NOMO-1 (cell line): ENCODE measurements around the gene MICAL1.
A peak's percentile ranks its signal among the peaks of the same experiment; 100 is the strongest.
"Not testable (repeated sequence)": the region's sequence is repeated elsewhere in the genome, so short reads cannot be mapped to it uniquely, and the experiment has no call there.

Experiments used
- DNase-seq, 2 experiments: peaks; one replicate each; lab custom pipeline; 2025; ENCODE audit not compliant: unreplicated experiment in 2 of 2; lab: John Stamatoyannopoulos, UW

The MICAL1 gene

DNA sequence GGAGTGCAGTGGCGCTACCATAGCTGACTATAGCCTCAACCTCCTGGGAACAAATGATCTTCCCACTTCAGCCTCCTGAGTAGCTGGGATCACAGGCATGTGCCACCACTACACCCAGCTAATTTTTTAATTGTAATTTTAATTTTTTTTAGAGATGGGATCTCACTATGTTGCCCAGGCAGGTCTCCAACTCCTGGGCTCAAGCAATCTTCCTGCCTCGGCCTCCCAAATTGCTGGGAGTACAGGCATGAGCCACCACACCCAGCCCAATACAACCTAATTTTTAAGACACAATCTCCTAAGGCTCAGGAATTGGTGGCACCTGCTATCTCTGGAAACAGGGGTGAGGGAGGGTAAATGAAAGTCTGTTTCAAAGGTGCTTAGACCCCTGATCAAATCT, 21.6 kb upstream of the MICAL1 start:
- no peak for DNase-seq

DNA sequence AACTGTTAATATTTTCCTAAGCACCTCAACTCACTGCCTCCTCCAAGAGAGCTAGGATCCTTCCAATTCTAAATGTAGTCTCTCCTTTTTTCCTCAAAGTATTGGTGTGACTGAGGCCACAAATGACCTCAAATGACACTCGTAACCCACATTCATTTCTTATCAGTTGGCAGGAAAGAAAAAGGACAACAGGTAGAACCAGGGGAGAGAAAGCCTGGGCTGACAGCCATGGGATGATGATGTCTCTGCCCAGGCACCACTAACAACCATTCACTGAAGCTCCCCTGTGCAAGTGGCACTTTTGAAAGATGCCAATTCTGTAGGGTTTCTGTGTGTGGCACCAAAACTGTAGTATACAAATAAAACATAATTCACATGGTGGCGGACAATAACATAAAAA, 20.1 kb upstream of the MICAL1 start:
- DNase-seq = no peak

DNA sequence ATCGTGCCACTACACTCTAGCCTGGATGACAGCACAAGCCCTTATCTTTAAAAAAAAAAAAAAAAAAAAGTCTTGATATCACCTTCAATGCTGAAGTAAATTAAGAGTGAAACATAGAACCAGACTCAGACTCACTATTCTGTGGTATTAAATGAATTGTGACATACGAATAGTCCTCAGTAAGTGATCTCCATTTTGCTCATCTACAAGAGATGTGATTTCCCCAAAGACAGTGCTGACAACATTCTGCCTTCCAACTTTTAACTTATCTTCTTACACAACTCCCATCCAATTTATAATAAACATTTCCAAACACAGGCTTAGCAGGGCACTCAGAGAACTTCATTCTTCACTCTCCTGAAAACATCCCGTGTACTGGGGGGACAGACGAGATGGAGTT, 19.4 kb upstream of the MICAL1 start:
- DNase-seq = no peak

DNA sequence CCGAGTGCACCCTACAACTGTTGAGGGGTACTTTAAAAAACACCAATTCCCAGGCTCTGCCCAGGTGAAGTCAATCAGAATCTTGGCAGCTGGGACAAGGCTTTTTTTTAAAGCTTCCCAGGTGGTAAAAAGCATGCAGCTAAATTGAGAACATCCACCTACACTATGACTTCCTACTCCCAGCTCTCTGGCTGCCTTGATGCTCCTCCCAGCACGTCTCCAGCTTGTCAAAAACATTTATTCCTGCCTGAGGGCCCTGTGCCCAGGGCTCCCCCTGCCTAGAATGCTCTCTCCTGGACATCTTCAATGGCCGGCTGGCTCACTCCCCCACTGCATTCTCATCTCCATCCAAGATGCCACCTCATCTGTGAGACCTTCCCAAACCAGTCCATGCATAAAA, 17.5 kb upstream of the MICAL1 start:
- DNase-seq = no peak

DNA sequence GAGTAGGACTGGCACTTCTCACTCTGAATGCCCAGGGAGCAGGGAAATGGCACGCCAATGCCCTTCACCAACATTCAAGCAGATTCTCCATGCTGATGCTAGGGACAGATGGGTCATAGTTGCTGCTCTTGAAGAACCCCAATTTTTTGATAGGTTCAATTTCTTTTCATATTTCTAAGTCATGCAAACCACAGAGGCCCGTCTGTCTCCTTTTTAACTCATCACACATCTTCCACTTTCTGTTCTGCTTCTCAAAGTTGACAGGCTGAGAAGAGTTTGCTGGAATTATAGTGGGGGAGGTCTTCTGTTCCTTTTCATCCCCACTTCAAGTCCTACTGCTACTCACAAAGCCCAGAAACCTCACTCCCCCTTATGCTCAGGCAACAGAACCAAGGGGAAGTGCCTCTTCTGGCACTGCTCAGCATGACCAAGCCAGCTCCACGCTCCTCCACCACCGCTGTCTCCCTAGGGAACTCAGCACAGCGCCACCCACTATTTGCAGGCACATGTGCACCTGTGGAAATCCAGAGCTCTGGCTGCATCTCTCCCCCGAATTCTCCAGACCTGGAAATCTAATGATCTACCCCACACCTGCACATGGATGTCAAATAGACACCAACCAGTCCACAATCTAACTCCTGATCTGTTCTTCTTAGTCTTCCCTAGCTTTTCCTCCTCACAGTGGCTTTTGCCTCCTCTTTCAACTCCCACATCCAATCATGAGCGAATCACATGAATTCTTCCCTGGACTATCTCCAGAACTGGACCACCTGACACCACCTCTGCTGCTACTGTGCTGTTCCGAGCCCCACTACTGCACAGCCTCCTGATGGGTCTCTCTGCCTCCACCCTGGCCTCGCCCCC, 16.8 kb upstream of the MICAL1 start:
- DNase-seq = no peak

DNA sequence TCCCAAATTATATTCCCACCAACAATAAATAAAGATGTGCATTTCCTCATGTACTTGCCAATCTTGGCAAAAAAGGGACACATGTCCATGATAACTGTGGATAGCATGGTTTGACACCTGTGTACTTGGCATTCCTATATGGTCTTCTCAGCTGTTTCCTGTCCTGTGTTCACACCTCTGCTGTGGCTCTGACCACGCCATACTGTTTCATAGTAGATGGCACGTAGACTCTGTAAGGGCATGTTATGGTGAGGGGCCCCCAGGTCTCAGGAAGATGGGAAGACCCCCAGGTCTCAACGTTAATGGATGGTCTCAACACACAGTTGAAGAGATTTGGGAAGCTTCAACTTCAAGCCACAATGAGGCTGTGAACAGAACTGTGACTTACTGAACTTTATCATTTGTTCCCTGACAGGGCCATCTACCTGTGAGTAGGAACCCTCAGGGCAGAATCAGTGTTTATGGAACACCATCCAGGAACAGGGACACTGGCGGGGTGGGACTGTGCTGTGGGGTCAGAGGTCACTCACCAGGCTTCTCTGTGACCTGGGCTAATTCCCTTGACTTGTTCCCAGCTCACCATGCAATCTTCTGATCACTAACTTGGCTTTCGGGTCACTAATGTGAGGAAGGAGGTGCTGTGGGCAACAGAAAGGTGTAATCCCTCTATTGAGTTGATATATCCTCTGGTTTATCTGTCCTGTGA, 15.7 kb upstream of the MICAL1 start:
- DNase-seq = no peak

DNA sequence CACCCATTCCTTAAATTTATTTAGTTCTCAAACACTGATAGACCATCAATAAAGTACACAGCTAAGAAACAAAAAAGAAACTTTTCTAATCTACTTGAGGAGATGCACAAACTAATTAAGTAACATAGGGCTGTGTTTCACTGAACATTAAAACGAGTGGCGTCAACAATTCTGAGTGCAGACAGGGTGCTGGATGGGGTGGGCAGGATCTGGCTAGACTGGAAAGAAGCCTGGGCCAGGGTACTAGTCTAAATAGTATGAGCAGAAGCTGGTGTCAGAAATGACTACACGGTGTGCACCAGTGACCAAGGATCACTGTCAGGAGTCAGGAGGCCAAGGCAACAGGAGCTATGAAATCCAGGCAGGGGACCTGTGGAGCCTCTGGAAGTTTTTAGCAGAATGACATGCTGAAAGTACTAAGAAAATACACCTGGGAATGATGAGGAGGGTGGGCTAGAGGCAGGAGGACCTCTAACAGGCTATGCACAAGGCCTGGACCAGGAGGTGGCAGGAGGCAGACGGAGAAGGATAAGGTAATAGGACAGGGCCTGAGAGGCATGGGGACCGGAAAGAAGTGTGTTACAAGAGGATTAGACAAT, 14.1 kb upstream of the MICAL1 start:
- no peak for DNase-seq

DNA sequence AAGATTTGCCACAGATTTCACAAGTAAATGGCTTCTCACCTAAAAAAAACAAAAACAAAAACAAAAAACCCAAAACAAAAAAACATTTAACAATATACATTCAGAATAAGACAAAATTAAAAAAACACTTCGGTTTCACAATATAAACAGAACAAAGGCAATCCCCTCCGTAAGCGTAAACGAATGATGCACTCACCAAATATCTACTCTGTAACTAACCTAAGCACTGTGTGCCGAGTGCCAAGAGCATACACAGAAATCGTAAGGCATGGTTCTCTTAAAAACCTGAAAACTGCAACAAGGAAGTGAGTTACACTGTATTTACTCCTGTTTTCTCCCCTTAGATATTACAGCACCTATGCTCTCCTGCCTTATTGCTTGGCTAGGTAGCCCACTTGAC, 12.1 kb upstream of the MICAL1 start:
- no peak for DNase-seq

DNA sequence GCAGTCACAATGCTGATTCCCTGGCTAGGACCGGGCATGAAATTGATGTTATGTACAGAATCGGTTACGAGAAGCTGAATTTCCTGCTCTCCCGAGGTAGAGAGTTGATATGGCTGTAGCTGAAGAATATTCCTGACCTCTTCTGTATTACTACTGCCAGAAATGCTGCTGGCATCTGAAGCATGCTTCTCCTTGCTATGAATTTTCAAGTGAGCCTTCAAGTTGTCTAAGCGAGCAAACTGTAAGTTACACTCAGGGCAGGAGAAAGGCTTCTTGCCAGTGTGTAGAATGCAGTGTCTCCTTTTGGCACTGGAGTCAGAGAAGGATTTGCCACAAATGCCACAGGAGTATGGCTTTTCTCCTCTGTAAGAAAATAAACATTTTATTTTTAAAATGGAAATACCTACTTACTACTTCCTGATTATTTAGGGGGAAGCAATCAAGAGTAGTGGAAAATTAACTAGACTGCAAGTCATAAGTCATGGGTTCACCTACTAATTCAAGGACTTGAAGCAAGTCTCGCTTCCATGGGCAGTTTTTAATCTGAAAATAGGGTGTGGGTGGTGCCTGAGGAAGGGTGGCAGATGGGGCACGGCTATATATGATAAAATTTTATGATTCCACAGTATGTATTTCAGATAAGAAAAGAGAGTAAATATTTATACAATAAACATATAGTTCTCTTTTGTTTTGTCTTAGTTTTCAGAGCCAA, 10.8 kb upstream of the MICAL1 start:
- no peak for DNase-seq

DNA sequence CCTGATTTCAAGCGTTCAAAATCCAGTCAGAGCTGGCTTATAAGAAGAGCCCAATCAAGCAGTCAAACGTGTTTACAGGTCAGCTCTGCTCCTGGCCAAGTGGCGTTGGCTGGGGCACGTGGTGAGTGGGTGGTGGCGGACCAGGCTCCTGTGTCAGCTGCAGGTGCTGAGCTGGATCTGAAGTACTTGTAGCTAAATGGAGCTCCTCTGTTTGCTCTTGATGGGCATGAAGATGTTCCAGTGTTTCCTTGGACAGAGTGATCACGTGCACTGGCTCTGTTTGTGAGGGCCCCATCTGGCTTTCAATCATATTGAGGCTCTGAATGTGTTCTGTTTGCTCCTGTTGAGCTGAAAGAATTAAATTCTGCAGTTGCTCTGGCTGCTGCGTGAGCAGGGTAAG, 10.2 kb upstream of the MICAL1 start:
- no peak for DNase-seq

DNA sequence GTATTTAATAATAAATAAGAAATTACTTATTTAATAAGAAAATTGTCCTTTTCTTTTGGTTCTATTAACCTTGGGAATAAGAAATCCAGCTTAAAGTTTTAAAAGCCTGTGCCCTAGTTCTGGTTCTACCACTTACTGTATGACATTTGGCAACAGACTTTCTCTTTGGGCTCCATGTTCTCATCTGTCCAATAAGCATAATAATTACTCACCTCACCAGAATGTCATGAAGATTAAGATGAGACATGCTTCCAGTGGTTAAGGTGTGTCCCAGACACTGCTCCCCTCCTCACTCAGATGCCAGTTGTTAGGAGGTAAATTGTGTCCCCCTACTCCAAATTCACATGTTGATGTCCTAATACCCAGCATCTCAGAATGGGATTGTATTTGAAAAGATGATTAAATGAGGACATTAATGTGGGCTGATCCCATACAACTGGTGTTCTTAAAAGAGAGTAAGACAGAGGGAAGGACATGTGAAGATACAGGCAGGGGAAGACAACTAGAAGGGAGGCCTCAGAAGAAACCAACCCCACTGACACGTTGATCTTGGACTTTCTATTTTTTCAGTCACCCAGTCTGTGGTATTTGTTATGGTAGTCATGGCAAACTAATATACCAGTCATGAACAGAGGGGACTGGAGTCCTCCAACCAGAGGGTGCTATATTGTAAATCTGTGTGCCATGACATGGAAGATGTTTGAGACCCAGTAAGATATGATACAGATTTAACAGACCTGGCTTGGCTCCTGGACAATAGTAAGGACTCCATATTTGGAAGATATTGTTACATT, 6.4 kb upstream of the MICAL1 start:
- DNase-seq = no peak

DNA sequence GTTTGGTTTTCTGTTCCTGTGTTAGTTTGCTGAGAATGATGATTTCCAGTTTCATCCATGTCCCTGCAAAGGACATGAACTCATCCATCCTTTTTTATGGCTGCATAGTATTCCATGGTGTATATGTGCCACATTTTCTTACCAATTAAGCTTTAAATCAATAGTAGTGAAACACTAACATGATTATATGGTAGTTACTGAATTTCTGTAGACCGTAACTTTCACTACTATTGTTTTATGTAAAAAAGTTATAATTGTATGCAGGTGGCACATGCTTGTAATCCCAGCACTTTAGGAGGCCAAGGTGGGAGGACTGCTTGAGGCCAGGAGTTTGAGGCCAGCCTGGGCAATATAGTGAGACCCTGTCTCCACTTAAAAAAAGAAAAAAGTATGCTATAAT, 5.6 kb upstream of the MICAL1 start:
- DNase-seq = not testable (repeated sequence)

DNA sequence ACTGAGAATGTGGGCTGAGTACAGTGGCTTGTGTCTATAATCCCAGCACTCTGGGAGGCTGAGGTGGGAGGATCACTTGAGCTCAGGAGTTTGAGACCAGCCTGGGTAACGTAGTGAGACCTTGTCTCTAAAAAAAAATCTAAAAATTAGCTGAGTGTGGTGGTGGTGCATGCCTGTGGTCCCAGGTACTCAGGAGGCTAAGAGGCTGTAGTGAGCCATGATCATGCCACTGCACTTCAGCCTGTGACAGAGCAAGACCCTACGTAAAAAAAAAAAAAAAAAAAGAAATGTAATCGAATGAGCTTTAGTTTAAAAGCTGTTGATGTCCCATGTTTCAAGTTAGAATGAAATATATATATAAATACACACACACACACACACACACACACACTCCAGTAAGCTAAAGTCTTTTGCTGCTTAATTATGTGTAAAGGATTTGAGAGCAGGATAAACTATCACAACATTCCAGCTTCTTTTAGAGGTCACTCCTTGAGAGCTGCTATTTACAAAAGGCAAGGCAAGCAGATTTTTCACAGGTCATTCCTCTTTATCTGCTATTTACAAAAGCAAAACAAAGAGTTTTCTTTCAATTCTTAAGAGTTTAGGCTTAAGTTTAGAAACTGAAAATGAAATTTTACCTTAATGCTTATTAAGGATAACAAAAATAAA, 4.7 kb upstream of the MICAL1 start:
- DNase-seq = no peak

DNA sequence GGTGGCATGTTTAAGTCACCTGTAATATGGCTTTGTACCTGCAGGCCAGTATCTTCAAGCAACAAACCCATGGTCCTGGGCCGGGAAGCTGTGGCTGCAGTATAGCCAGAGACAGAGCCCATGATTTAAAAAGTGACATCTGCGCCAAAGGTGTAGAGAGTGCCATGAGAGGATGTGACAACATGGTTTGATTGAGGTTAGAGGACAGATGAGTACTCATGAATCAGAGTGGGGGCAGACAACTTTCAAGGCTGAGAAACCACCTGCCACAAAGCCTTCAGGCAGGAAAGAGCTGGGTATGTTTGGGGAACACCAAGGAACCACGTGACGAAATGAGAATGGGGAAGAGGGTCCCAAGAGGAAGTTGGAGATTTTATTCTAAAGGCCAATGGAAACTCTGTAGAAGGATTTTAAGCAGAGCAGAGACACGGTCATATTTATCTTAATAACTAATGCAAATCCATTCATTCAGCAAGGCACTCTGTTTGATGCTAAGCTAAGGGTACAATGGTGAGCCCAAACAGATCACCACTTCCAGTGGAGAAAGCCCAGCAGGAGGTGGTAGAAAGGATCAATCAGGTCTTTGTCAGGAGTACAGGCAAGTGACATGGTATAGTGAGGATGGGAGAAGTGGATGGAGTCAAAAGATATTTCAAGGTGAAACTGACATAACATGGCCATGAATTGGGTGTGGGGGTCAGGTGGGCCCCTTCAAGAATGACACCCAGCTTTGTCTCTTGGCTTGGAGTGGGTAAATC, 3.4 kb upstream of the MICAL1 start:
- peak; percentile 30 to 63 for DNase-seq

DNA sequence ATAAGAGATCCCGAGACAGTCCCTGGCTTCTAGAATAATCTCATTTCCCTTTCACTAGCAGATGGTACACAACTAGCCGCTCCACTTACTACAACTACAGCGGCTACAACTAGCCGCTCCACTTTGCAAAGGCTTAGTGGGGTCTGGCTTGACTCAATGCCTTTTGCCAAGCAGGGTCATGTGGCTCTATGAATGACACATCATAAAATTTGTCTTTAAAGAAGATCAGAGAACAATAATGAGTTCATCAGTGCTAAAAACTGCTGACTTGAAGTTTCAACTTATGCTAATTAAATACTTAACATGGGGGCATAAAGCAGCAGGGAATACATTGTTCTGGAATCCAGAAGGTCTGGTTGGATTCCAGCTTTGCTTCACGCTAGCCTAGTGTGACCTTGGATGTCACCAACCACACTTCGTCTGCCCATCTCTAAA, 2.0 kb upstream of the MICAL1 start:
- no peak for DNase-seq

DNA sequence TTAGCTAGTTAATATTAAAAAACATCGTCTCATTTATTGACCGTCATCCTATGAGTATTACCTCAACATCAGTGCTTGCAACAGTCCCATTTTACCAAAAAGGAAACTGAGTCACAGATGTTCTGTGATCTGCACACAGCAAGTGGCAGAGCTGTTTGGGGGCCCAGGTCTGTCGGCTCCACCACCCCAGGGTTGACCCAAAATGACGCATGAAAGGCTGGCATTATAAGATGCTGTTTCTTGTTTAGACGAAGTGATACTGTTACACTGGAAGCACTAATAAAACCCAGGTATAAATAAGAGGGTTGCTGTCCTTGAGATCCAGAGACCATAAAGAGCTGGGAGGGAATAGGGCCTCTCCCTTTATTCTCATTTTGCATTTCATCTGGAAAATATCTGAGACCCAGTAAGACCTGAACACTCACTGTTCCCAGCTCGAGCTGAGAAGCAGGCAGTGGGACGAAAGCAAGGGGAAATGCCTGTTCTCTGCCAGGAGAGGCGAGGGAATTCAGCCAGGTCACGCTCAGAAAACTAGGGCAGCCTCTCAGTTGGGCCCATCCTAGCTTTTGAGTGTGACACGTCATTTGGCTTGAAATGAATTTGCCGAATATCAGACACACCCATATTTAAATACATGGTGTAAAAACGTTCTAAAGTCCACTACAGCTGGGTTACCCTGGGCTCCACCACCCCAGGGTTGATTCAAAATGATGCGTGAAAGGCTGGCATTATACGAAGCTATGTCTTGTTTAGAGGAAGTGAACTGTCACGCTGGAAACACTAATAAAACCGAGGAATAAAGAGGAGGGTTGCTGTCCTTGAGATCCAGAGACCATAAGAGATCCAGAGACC, 1.4 kb upstream of the MICAL1 start:
- DNase-seq = no peak

DNA sequence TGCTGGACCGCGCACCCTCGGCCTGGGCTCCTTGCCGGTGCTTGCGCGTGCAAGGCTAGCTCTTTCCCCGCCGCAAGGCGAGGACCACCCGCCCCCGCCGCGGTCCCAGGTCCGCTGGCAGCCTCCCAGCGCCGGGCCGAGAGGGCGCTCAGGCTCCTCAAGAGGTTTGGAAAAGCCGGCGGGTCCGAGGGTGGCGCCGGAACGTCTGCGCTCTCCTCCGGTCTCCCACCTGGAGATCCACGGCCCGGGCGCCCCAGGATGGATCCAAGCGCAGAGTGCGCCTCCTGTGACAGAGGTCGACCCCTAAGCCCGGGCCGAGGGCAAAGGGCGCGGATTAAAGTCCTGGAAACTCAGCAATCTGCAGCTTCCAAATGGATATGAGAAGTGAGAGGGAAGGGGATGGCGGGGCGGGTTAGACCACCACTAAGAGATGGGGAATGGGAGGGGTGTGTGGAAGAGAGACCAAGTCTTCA, 575 bp upstream of the MICAL1 start:
- no peak for DNase-seq
